Keratinocyte (primary cell): ENCODE results near the gene ZNF615.

Experiments
- CTCF ChIP-seq, 3 experiments: IDR thresholded peaks in 1 of 3; conservative IDR thresholded peaks in 1 of 3; optimal IDR thresholded peaks in 1 of 3; 2 replicates in 2 of 3; 3 replicates in 1 of 3; pipeline versions ENCODE3 to v1.5.1; 2011; ENCODE audit warnings: low read length in 3 of 3, mild to moderate bottlenecking in 3 of 3, moderate library complexity in 2 of 3, control low read depth in 1 of 3, inconsistent platforms in 1 of 3; ENCODE audit not compliant: insufficient read depth in 2 of 3; ENCODE audit errors: extremely low read depth in 1 of 3
- EZH2 ChIP-seq: IDR thresholded peaks from one replicate; pipeline ENCODE4 v1.6.1; 2012; ENCODE audit warnings: inconsistent platforms, mild to moderate bottlenecking, low read length, moderate library complexity

- TF ChIP-seq CTCF (optimal IDR thresholded peaks at IDR 0.05 in 1 of 3, IDR thresholded peaks at IDR 0.05 in 1 of 3, conservative IDR thresholded peaks at IDR 0.05 in 1 of 3; ENCODE audit: extremely low read depth in 1 of 3, insufficient read depth in 2 of 3, low read length in 3 of 3) (no peak), EZH2 (no peak)
Observed at GRCh38 chr19:51994048-51994644, 13.9 kb downstream of the ZNF615 start.
